Measurements from ENCODE around the gene CHCHD4.

GRCh38 chr3:14137445-14137844 lies 12.8 kb upstream of the CHCHD4 start:
- TF ChIP-seq TAF1 (CRISPR knock-in tag; IDR thresholded peaks at IDR 0.05) (no peak), ESRRA (CRISPR knock-in tag; IDR thresholded peaks at IDR 0.05; ENCODE audit: low read depth) (no peak), SAFB2 (CRISPR knock-in tag; IDR thresholded peaks at IDR 0.05; ENCODE audit: borderline replicate concordance, low read depth) (no peak), ZFP41 (CRISPR knock-in tag; IDR thresholded peaks at IDR 0.05; ENCODE audit: borderline replicate concordance) (no peak), NFYB (CRISPR knock-in tag; IDR thresholded peaks at IDR 0.05) (no peak), POLR2A (IDR thresholded peaks at IDR 0.05; ENCODE audit: insufficient read depth in 1 of 2, low read depth in 2 of 2, low read length in 2 of 2) (no peak), PRDM4 (CRISPR knock-in tag; IDR thresholded peaks at IDR 0.05; ENCODE audit: borderline replicate concordance) (no peak), FOXM1 (CRISPR knock-in tag; IDR thresholded peaks at IDR 0.05) (no peak), CTCF (CRISPR knock-in tag; IDR thresholded peaks at IDR 0.05) (no peak), ZFX (CRISPR knock-in tag; IDR thresholded peaks at IDR 0.05; ENCODE audit: low read depth) (no peak)
- TF ChIP-seq, protein P1, sequence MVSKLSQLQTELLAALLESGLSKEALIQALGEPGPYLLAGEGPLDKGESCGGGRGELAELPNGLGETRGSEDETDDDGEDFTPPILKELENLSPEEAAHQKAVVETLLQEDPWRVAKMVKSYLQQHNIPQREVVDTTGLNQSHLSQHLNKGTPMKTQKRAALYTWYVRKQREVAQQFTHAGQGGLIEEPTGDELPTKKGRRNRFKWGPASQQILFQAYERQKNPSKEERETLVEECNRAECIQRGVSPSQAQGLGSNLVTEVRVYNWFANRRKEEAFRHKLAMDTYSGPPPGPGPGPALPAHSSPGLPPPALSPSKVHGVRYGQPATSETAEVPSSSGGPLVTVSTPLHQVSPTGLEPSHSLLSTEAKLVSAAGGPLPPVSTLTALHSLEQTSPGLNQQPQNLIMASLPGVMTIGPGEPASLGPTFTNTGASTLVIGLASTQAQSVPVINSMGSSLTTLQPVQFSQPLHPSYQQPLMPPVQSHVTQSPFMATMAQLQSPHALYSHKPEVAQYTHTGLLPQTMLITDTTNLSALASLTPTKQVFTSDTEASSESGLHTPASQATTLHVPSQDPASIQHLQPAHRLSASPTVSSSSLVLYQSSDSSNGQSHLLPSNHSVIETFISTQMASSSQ (IDR thresholded peaks at IDR 0.05; ENCODE audit: low read depth), result no peak
- TF ChIP-seq, protein P1 (CRISPR knock-in tag; IDR thresholded peaks at IDR 0.05; ENCODE audit: borderline replicate concordance), result no peak
- TF ChIP-seq, protein P2, sequence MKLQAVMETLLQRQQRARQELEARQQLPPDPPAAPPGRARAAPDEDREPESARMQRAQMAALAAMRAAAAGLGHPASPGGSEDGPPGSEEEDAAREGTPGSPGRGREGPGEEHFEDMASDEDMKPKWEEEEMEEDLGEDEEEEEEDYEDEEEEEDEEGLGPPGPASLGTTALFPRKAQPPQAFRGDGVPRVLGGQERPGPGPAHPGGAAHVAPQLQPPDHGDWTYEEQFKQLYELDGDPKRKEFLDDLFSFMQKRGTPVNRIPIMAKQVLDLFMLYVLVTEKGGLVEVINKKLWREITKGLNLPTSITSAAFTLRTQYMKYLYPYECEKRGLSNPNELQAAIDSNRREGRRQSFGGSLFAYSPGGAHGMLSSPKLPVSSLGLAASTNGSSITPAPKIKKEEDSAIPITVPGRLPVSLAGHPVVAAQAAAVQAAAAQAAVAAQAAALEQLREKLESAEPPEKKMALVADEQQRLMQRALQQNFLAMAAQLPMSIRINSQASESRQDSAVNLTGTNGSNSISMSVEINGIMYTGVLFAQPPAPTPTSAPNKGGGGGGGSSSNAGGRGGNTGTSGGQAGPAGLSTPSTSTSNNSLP (IDR thresholded peaks at IDR 0.05; ENCODE audit: low read depth, low read length), result no peak
- TF ChIP-seq, protein P3, sequence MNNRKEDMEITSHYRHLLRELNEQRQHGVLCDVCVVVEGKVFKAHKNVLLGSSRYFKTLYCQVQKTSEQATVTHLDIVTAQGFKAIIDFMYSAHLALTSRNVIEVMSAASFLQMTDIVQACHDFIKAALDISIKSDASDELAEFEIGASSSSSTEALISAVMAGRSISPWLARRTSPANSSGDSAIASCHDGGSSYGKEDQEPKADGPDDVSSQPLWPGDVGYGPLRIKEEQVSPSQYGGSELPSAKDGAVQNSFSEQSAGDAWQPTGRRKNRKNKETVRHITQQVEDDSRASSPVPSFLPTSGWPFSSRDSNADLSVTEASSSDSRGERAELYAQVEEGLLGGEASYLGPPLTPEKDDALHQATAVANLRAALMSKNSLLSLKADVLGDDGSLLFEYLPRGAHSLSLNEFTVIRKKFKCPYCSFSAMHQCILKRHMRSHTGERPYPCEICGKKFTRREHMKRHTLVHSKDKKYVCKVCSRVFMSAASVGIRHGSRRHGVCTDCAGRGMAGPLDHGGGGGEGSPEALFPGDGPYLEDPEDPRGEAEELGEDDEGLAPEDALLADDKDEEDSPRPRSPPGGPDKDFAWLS (CRISPR knock-in tag; IDR thresholded peaks at IDR 0.05; ENCODE audit: borderline replicate concordance), result no peak
